Tibial artery (tissue), 4 donors: ENCODE results near the gene PDE8B.

Experiments used
- DNase-seq, 2 donors: peaks; one replicate each; pipeline ENCODE4 v3.0.0-alpha.2; 2019
- H3K27ac ChIP-seq, 2 donors: fragments of 200-600 bp; sonication (generic) in 1 of 2; 1 replicate in 1 of 2; 2 replicates in 1 of 2; pipeline ENCODE4 v1.5.1; 2018 to 2019; ENCODE audit warnings: mild to moderate bottlenecking in 1 of 2
- H3K27me3 ChIP-seq, 2 donors: fragments of 200-600 bp; sonication (generic) in 1 of 2; one replicate each; pipeline versions ENCODE4 v1.5.1 to v1.6.0; 2016 to 2019
- H3K36me3 ChIP-seq, 3 donors: fragments of 200-600 bp; sonication (generic) in 2 of 3; one replicate each; pipeline ENCODE4 v1.5.1; 2016 to 2019; ENCODE audit warnings: mild to moderate bottlenecking in 2 of 3
- H3K4me1 ChIP-seq, 4 donors: fragments of 200-600 bp; sonication (generic) in 2 of 4; 1 replicate in 3 of 4; 2 replicates in 1 of 4; pipeline ENCODE4 v1.5.1; 2016 to 2019
- H3K4me3 ChIP-seq, 2 donors: fragments of 200-600 bp; sonication (generic) in 1 of 2; 1 replicate in 1 of 2; 2 replicates in 1 of 2; pipeline ENCODE4 v1.5.1; 2018 to 2019; ENCODE audit warnings: mild to moderate bottlenecking in 2 of 2
- H3K9me3 ChIP-seq, 3 donors: fragments of 200-600 bp; sonication (generic) in 1 of 3; one replicate each; pipeline ENCODE4 v1.5.1; 2016 to 2019
- CTCF ChIP-seq, 2 experiments: fragments of 200-600 bp in 1 of 2; fragments of 450-650 bp in 1 of 2; IDR thresholded peaks; one replicate each; pipeline ENCODE4 v1.5.1; 2017 to 2019; ENCODE audit warnings: antibody characterized with exemption in 2 of 2, mild to moderate bottlenecking in 1 of 2, moderate library complexity in 1 of 2
- intact Hi-C: fragments of 100-400 bp; cut with DNase I; formaldehyde crosslinking; loops from one replicate; pipeline ENCODE4 v1.15.0; 2023; ENCODE audit warnings: low total_unique reads

The PDE8B gene

DNA sequence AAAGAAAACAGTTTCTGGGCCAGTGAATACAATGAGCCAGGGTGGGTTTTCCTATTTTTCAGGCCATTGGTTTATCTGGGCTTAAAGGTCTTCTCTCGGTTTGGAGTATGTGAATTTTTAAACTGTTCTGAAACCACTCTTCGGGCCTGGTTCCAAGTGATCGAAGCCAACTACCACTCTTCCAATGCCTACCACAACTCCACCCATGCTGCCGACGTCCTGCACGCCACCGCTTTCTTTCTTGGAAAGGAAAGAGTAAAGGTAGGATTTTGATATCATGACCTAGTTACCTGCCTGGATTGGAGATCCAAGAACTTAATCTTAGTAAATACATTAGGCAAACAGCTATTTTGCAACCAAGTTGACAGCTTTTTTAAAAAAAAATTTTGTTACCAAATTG is 202.6 kb downstream of the PDE8B start:
- Histone ChIP-seq H3K4me3 (no peak overlapping the region), H3K9me3 (no peaks in the 10 kb centered on the region), H3K27me3 (no peaks in the 10 kb centered on the region), H3K27ac (no peak overlapping the region), H3K36me3 (no peaks in the 10 kb centered on the region), H3K4me1 (peaks cover 0 to 26% (median 8%) of the 10 kb centered on the region in 4 donors)
- intact Hi-C loops, result no loop called here
- no peak for TF ChIP-seq CTCF (IDR thresholded peaks at IDR 0.05)
- no peak for DNase-seq

- no peaks in the 10 kb centered on the region for H3K9me3 ChIP-seq
- H3K27me3 ChIP-seq, result no peaks in the 10 kb centered on the region
- H3K4me3 ChIP-seq, result no peak overlapping the region
- H3K36me3 ChIP-seq, result no peaks in the 10 kb centered on the region
- intact Hi-C loops, result no loop called here
- H3K4me1 ChIP-seq, result peaks cover 0 to 49% (median 16%) of the 10 kb centered on the region in 4 donors
- DNase-seq, result no peak
- H3K27ac ChIP-seq, result peak overlapping the region; percentile 78 to 86
- no peak for TF ChIP-seq CTCF (IDR thresholded peaks at IDR 0.05)
These were observed 207.7 kb downstream of the PDE8B start for GRCh38 chr5:77418162-77418561.

DNA sequence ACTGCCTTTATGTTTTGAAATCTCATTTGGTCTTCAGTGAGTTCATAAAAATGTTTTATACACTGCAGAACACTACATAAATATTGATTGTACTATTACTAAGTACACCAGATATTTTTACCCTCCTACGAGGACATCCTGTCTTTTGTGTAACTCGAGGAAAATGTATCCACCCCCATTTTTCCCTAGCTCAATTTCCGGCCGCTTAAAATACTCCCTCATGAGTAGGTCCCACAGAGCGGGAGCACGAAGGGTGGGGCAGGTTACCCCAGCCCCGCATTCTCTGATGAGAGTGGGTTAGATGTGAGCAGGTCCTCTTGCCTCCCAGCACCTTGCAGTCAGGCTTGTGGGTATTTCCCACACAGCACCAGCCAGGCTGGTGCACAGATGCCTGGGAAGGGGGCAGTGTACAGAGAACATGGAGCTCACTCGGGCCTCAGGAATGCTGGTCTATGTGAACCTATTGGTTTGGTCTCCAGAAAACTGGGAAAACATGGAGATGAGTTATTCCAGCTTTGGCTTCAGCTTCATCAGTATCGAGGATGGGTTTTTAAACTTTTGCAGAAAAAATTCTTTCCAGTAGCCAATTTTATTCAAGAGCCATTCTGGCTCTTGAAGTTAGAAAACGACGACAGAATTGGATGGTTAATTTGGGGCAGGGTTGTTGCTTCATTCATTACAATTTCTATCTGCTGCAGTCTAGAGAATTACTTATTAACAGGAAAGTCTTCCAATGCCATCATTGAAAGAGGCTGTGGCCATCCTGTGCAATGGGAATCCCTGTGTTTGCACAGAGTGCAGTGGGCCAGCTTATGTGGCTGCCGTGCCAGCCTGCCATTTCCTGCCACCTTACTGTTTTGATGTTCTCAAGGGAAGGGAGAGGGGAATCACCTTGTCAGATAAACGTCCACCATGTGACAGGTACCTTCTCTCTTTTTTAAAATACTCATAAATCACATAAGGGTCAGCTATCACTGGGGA is 208.4 kb downstream of the PDE8B start:
- TF ChIP-seq CTCF (IDR thresholded peaks at IDR 0.05), result no peak
- H3K27me3 ChIP-seq, result no peaks in the 10 kb centered on the region
- intact Hi-C loops, result no loop called here
- no peak overlapping the region for H3K4me3 ChIP-seq
- H3K36me3 ChIP-seq, result no peaks in the 10 kb centered on the region
- H3K4me1 ChIP-seq, result peaks cover 0 to 56% (median 18%) of the 10 kb centered on the region in 4 donors
- H3K27ac ChIP-seq, result peak overlapping the region; percentile 78 to 86
- no peaks in the 10 kb centered on the region for H3K9me3 ChIP-seq
- DNase-seq, result peak in 1 of 2 donors; percentile 80

DNA sequence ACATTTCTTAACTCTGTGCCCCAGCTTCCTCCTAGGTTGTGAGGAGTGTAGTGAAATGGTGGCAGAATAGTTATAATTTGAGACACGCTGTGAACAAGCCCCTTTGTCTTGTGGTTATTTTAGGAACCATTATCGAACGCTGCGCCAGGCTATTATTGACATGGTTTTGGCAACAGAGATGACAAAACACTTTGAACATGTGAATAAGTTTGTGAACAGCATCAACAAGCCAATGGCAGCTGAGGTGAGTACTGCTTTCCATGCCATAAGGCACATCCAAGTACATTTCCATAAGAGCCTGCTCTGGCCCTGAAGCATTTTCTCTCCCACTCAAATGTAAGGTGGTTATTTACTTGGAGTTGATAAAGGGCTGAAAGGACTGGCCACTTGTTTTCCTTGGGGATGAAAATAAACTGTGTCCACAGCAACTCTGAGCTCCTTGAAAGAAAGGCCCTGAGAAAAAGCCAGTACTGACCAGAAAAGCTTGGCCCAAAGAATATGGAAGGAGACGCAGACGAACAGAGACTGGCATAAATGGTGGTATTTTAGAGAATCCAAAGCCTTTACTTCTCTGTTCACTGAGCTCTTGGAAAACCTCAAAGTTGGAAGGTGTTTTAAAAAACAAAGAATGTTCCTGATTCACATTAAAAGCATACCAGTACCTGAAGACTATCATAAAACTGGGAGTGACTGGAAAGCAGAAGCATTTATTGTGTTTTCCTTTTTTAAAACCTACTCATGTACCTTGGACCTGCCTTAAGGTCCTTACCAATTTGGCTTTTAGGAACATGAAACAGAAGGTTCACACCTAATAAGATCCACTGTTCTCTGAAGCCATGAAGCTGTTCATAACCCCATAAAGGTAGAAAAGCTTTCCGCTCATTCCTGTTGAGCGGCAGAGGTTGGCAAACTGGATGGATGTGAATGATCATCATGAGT is 209.4 kb downstream of the PDE8B start:
- no peak for TF ChIP-seq CTCF (IDR thresholded peaks at IDR 0.05)
- no peaks in the 10 kb centered on the region for H3K27me3 ChIP-seq
- intact Hi-C loops, result loop anchor here (10.0 kb wide), 1 partner anchor 55 kb away; no protein-coding TSS in a partner anchor
- H3K27ac ChIP-seq, result peak overlapping the region; percentile 76 to 86
- no peaks in the 10 kb centered on the region for H3K36me3 ChIP-seq
- no peaks in the 10 kb centered on the region for H3K9me3 ChIP-seq
- H3K4me3 ChIP-seq, result no peak overlapping the region
- H3K4me1 ChIP-seq, result peaks cover 0 to 61% (median 18%) of the 10 kb centered on the region in 4 donors
- DNase-seq, result no peak

- Histone ChIP-seq H3K9me3 (no peaks in the 10 kb centered on the region), H3K36me3 (no peaks in the 10 kb centered on the region), H3K27me3 (no peaks in the 10 kb centered on the region), H3K4me3 (no peak overlapping the region), H3K4me1 (peaks cover 0 to 66% (median 19%) of the 10 kb centered on the region in 4 donors), H3K27ac (peak overlapping the region in 1 of 2 donors; percentile 86)
- intact Hi-C loops, result loop anchor here (10.0 kb wide), 1 partner anchor 56 kb away; no protein-coding TSS in a partner anchor
- DNase-seq, result no peak
- TF ChIP-seq CTCF (IDR thresholded peaks at IDR 0.05), result no peak
These were observed 210.5 kb downstream of the PDE8B start for GRCh38 chr5:77420940-77421339.
